SU-DHL-6 (cell line): Measurements from ENCODE around the gene LAMA3.

ENCODE experiments used
- H2AFZ ChIP-seq: fragments of 200-600 bp; sonication (generic); 2 replicates; pipeline ENCODE4 v1.6.1; 2014; ENCODE audit warnings: low read depth, mild to moderate bottlenecking, moderate library complexity, mixed read lengths, antibody characterized with exemption, low read length; ENCODE audit not compliant: severe bottlenecking
- H3F3A ChIP-seq: fragments of 200-600 bp; shearing (Covaris generic); 2 replicates; pipeline ENCODE4 v1.6.0; 2016; ENCODE audit warnings: antibody characterized with exemption, mild to moderate bottlenecking; ENCODE audit not compliant: insufficient read depth
- H3K27ac ChIP-seq: fragments of 200-600 bp; sonication (generic); 2 replicates; pipeline ENCODE4 v1.5.1; 2016; ENCODE audit warnings: low read depth, mild to moderate bottlenecking, low read length, moderate library complexity, mixed read lengths
- H3K27me3 ChIP-seq: fragments of 200-600 bp; sonication (generic), shearing (Covaris generic); 2 replicates; pipeline ENCODE4 v1.6.0; 2014; ENCODE audit warnings: mild to moderate bottlenecking, low read length
- H3K36me3 ChIP-seq: fragments of 200-600 bp; sonication (generic); 2 replicates; pipeline ENCODE4 v1.6.1; 2014; ENCODE audit warnings: mild to moderate bottlenecking, low read length, mixed read lengths
- H3K4me2 ChIP-seq: fragments of 300-600, 200-600 bp; shearing (Covaris generic), sonication (generic); 2 replicates; pipeline ENCODE4 v1.6.0; 2014; ENCODE audit warnings: low read length, low read depth, mild to moderate bottlenecking; ENCODE audit not compliant: poor library complexity, severe bottlenecking
- H3K4me3 ChIP-seq: fragments of 200-600 bp; sonication (generic); 2 replicates; pipeline ENCODE4 v1.5.1; 2014; ENCODE audit warnings: antibody characterized with exemption, low read length, mild to moderate bottlenecking, mixed read lengths; ENCODE audit not compliant: insufficient read depth, poor library complexity, severe bottlenecking
- H3K79me2 ChIP-seq: fragments of 200-600 bp; sonication (generic); 2 replicates; pipeline ENCODE4 v1.6.1; 2014; ENCODE audit warnings: mild to moderate bottlenecking, low read length, moderate library complexity; ENCODE audit not compliant: insufficient read depth
- H3K9ac ChIP-seq: fragments of 200-600 bp; sonication (generic); 2 replicates; pipeline ENCODE4 v1.7.0; 2014; ENCODE audit warnings: mild to moderate bottlenecking, low read length
- H3K9me2 ChIP-seq: fragments of 200-600 bp; sonication (generic); replicated peaks from 2 replicates; pipeline ENCODE4 v1.6.1; 2014; ENCODE audit warnings: low read length; ENCODE audit not compliant: insufficient read depth
- H3K9me3 ChIP-seq: fragments of 200-600 bp; sonication (generic); 2 replicates; pipeline ENCODE4 v1.6.1; 2014; ENCODE audit warnings: low read length, mixed read lengths; ENCODE audit not compliant: insufficient read depth
- H4K20me1 ChIP-seq: fragments of 200-600 bp; sonication (generic); 2 replicates; pipeline ENCODE4 v1.6.1; 2014; ENCODE audit warnings: low read depth, mild to moderate bottlenecking, antibody characterized with exemption, low read length, moderate library complexity, mixed read lengths
- CTCF ChIP-seq: fragments of 200-600 bp; sonication (generic); IDR thresholded peaks from one replicate; pipeline ENCODE4 v1.5.1; 2017; ENCODE audit warnings: antibody characterized with exemption, mild to moderate bottlenecking, low read length, moderate library complexity; ENCODE audit not compliant: insufficient read depth, poor library complexity, severe bottlenecking
- EZH2phosphoT487 ChIP-seq: fragments of 200-600 bp; sonication (generic), shearing (Covaris generic); conservative IDR thresholded peaks from 2 replicates; pipeline ENCODE4 v1.6.1; 2018; ENCODE audit warnings: mild to moderate bottlenecking, antibody characterized with exemption, low read length, moderate library complexity, mixed read lengths

The LAMA3 gene

GRCh38 chr18:23943903-23944624, 254.8 kb downstream of the LAMA3 start:
- no peaks in the 10 kb centered on the region for H3K79me2 ChIP-seq
- H3K27me3 ChIP-seq, result no peaks in the 10 kb centered on the region
- no peak overlapping the region for H3K4me2 ChIP-seq
- H3K27ac ChIP-seq, result no peak overlapping the region
- H3K9me2 ChIP-seq, result no peaks in the 10 kb centered on the region
- H3K9me3 ChIP-seq, result no peaks in the 10 kb centered on the region
- H2AFZ ChIP-seq, result no peak overlapping the region
- no peaks in the 10 kb centered on the region for H3K36me3 ChIP-seq
- H3K9ac ChIP-seq, result no peak overlapping the region
- TF ChIP-seq EZH2phosphoT487 (no peak), CTCF (no peak)
- H3F3A ChIP-seq, result no peaks in the 10 kb centered on the region
- no peaks in the 10 kb centered on the region for H4K20me1 ChIP-seq
- H3K4me3 ChIP-seq, result no peak overlapping the region

DNA sequence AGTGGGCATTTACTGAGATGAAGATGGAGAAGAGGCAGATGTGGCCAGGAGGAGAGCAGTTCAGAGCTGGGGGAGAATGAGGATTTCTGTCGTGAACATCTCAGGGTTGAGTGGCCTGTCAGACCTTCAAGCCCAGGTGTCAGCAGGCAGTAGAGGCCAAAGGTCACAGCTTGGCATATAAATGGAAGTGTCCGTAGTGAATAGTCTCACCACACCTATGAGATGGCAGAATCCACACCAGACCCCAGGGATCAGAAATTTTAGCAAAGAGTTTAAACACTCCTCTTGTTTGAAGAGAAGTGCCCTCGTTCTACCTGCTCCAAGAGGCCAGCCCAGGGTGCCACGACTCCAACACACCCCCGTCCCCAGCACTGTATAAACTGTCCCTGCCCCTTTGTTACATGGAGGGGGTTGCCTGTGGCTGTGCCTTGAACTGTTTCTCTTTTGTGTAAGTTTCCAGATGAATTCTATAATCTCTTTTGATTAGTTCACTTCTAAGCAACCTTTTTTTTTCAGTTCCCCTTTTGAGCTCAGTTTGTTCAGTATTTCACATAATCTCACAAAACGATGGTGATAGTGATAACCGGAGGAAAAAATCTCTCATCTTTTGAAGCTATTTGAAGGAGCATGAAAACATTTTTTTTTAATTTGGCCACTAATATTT, 256.3 kb downstream of the LAMA3 start:
- no peaks in the 10 kb centered on the region for H3K27me3 ChIP-seq
- no peak overlapping the region for H2AFZ ChIP-seq
- no peaks in the 10 kb centered on the region for H3F3A ChIP-seq
- no peak overlapping the region for H3K27ac ChIP-seq
- TF ChIP-seq CTCF (no peak), EZH2phosphoT487 (no peak)
- no peak overlapping the region for H3K9ac ChIP-seq
- no peaks in the 10 kb centered on the region for H3K9me3 ChIP-seq
- no peaks in the 10 kb centered on the region for H3K9me2 ChIP-seq
- H3K4me2 ChIP-seq, result no peak overlapping the region
- H4K20me1 ChIP-seq, result no peaks in the 10 kb centered on the region
- no peaks in the 10 kb centered on the region for H3K36me3 ChIP-seq
- H3K4me3 ChIP-seq, result no peak overlapping the region
- H3K79me2 ChIP-seq, result no peaks in the 10 kb centered on the region

DNA sequence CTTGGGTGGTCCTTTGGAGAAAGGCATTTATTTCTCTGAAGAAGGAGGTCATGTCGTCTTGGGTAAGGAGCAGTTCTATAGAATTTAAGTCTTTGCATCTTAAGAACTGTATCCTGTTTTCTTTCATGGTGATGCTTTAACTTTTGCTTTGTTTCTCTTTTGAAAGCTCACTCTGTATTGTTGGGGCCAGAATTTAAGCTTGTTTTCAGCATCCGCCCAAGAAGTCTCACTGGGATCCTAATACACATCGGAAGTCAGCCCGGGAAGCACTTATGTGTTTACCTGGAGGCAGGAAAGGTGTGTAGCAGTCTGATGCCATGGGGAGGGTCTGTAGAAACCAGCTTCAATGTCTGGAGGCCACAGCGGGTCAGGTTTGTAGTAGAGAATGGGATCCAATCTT, 260.6 kb downstream of the LAMA3 start:
- Histone ChIP-seq H3K27me3 (no peaks in the 10 kb centered on the region), H3K9me3 (no peaks in the 10 kb centered on the region), H4K20me1 (no peaks in the 10 kb centered on the region), H3K9ac (no peak overlapping the region), H3K79me2 (no peaks in the 10 kb centered on the region), H3K27ac (no peak overlapping the region), H3K4me3 (no peak overlapping the region), H3F3A (no peaks in the 10 kb centered on the region), H3K36me3 (no peaks in the 10 kb centered on the region), H3K4me2 (no peak overlapping the region), H2AFZ (no peak overlapping the region), H3K9me2 (no peaks in the 10 kb centered on the region)
- TF ChIP-seq EZH2phosphoT487 (no peak), CTCF (no peak)
